Measurements from ENCODE around the gene TMEM203.

Gene TMEM203

DNA sequence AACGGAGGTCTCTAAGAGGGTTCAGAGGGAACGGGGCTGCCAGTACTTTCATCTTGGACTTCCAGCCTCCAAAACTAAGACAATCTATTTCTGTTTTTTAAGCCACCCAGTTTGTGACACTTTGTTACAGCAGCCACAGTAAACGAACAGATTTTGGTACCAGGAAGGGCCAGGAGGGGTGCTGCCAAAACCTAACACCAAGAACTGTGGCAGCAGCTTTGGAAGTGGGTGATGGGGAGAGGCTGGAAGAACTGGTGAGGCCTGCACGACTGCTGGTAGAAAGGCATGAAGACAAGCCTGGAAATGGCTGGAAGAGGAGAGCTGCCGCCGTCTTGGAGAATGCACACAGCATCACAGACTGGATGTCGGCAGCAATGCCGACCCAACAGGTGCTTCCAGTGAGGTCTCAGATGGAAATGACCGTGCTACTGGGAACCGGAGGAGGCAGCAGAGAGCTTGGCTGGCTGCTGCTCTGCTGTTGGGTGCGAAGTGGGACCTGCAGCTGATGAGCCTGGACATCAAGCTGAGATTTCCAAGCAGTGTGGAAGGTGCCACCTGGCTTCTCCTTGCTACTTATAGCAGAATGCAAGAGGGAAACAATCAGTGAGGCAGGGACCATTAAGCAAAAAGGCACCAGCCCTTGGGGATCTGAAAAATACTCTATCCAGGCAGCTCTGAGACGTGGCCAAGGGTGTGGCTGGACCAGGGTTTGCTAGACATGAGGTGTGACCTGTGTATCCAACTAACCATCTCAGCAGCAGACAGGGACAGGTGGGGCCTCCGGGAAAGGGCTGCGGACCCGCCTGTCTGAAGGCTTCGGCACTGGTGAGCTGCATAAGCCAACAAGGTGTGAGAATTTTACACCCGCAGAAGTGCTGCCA, 28.9 kb downstream of the TMEM203 start:
- DNase-seq, result no peak

GRCh38 chr9:137175345-137175961, 30.0 kb downstream of the TMEM203 start:
- no peak for DNase-seq

DNA sequence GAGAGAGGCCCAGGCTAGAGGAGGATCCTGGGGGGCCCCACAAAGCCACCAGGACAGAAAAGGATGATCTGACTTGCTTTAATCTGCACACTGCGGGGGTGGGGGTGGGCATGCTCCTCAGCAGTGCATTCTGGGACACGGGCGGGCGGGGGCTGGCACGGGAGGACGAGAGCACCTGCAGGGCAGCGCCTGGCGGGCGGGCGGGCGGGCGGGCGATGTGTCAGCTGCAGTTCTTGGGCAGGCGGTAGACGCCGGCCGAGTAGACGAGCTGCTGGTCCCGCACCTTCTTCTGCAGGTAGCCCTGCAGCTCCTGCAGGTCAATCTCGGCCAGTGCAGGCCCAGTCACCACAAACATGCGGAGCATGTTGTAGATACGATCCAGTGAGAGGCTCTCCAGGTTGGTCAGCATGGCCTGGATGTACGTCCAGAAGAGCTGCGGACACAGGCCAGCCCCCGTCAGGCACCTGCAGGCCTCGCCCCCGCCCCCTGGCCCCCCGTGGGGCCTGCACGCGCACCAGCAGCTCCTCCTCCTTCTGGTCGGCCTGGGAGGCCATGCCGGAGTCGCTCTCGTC, 30.6 kb downstream of the TMEM203 start:
- no peak for DNase-seq

DNA sequence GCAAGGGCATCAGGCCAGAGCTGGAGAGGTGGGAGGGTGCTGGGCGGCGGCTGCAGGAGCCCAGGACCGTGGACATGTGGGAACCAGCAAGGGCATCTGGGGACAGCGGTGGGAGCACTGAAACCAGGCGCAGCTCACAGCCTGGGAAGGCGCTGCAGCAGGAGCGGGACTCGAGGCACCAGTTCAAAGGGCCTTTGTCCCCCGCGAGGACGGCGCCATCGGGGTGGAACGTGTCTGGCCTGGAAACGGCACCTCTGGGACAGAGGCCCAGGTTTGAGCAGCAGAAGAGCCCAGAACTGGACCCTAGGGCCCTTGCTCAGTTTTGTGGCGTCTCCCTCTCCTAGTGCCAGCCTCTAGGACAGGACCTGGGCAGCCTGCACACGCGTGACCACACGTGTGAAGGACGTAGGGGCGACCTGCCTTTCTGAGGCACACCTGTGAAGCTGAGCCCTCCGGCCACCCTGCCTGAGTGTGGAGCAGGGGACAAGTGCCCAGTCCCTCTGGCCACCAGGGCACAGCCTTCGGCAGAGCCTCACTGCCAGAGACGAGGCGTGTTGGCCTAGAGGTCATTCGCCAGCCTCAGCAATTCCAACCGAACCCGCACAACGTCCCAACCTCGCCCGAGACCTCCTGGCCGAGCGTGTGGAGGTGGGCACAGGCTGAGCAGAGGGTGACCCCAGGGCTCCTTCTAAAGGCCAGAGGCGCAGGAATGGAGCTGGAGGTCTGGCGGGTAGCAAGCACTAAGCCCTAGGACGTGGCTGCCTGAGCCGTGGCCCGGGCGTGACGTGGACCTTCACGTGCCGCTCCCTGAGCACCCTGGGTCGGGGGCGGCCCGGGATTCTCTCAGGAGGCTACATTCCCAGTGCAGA, 31.4 kb downstream of the TMEM203 start:
- no peak for DNase-seq

- DNase-seq, result no peak
Measured at GRCh38 chr9:137172901-137173795, 32.3 kb downstream of the TMEM203 start.

DNA sequence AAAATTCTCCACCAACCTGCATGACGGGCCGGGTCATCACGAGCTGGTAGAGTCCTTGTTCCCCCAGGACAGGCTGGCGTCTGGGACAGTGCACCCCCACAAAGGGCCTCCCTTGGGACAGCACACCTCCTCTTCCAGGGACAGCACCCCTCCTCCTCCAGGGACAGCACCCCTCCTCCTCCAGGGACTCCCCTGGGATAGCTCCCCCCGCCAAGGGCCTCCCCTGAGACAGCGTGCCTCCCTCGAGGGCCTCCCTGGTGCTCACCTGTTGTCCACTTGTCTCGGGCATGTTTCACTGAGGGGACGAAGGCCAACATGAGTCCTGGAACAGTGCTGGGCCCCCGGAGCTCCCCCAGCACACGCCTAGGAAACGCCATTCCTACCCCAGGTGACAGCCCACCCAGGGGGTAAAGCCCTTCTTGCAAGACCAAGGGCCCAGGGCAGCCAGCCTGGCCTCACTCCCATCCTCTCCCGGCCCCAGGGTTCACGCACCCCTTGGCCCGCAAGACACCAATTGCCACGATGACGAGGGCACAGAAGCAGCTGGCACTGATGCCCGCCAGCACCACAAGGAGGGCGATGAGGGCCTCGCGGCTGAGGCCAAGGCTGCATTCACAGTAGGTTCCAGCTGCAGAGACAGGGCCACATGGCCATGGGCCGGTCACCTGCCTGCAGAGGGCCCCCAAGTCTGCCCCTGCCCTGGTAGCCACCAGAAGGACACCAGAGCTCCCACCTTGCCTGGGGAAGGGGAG, 34.1 kb downstream of the TMEM203 start:
- DNase-seq, result no peak

DNA sequence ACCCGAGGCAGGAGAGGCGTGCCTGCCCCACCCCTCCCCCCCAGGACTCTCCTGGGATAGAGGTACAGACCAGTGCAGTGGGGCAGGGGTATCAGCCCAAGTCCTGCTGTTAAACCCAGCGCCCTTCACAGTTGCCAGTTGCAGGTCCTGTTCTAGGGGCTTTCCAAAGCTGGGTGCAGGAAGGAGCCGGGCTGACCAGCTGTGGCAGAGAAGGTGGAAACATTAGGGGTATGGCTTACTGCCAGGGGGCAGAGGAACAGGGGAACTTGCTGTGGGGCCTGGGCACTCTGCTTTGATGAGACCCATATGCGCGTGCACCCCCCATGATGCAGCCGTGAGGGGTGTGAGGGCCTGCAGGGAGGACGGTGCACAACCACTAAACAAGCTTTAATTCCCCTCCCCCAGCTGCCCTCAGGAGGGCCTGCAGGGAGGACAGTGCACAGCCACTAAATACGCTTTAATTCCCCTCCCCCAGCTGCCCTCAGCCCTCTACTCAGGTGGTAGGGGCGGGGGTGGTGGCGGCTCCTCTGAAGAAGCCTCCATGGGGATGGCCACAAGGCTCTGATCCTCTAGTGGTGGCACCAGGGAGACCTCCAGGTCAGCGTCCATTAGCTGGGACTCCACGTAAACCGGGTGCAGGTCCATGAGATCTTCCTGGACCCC, 34.8 kb downstream of the TMEM203 start:
- DNase-seq, result no peak

DNA sequence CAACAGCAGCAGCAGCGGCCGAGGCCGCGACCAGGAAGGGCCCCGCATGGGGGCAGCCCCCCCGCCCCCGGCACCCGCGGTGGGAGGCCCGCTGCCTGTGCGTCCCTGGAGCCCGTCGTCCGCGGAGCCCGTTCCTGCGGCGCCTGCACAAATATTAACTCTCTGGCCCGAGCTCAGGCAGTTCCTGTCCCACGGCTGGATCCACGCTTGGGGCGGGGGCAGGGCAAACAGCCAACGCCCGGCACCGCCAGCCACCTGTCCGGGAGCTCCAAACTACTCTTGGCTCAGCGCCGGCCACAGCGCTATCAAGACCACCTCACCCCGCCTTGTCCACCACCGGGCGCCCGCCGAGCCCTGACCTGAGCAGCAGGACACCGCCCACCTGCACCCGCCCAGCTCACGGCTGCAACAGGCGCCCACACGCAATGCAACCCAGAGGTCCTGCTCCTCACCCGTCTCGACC, 35.5 kb downstream of the TMEM203 start, which contains the start of gene LRRC26:
Gene LRRC26, minus strand, starts transcription at position 156 of the 463 bp plus-strand sequence. Its CDS starts 108 bp downstream, at position 48.
- no peak for DNase-seq

- DNase-seq, result no peak
Measured at GRCh38 chr9:137168904-137169856, 36.3 kb downstream of the TMEM203 start.

GRCh38 chr9:137168573-137168903, 36.9 kb downstream of the TMEM203 start:
- no peak for DNase-seq

DNA sequence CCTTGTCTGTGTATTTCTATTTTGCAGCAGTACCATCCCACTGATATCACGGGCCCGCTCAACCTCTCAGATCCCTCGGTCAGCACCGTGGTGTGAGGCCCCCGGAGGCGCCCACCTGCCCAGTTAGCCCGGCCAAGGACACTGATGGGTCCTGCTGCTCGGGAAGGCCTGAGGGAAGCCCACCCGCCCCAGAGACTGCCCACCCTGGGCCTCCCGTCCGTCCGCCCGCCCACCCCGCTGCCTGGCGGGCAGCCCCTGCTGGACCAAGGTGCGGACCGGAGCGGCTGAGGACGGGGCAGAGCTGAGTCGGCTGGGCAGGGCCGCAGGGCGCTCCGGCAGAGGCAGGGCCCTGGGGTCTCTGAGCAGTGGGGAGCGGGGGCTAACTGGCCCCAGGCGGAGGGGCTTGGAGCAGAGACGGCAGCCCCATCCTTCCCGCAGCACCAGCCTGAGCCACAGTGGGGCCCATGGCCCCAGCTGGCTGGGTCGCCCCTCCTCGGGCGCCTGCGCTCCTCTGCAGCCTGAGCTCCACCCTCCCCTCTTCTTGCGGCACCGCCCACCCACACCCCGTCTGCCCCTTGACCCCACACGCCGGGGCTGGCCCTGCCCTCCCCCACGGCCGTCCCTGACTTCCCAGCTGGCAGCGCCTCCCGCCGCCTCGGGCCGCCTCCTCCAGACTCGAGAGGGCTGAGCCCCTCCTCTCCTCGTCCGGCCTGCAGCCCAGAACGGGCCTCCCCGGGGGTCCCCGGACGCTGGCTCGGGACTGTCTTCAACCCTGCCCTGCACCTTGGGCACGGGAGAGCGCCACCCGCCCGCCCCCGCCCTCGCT, 37.5 kb downstream of the TMEM203 start:
- no peak for DNase-seq

- no peak for DNase-seq
Measured at GRCh38 chr9:137167277-137167746, 38.1 kb downstream of the TMEM203 start.

- DNase-seq, result no peak
Measured at GRCh38 chr9:137166380-137167229, 38.8 kb downstream of the TMEM203 start.

DNA sequence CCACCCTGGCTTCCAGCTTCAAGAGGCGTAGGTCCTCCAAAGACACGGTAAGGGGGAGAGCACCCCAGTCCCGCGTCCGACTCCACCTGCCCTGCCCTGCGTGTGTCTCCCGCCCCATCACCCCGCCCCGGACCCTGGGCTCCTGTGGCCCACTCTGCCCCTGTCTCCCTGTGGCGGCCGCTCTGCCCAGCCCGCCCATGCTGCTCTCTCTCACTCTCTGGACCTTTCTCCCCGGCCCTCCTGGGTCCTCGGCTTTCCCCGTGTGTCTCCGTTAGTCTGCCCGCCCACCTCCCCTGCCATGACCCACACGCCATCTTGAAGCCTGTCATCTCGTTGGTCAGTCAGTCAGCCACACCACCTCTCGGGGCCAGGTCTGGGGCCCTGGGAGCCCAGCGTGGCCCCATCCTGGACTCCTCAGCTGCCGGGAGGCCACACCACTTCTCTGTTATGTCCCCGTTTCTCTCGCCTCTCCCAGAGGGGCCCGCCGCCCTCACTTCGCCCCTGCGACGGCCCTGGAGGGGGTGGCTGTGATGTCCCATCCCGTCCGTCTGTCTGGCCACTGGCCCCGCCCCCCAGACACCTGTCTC, 40.1 kb downstream of the TMEM203 start:
- DNase-seq, result no peak

DNA sequence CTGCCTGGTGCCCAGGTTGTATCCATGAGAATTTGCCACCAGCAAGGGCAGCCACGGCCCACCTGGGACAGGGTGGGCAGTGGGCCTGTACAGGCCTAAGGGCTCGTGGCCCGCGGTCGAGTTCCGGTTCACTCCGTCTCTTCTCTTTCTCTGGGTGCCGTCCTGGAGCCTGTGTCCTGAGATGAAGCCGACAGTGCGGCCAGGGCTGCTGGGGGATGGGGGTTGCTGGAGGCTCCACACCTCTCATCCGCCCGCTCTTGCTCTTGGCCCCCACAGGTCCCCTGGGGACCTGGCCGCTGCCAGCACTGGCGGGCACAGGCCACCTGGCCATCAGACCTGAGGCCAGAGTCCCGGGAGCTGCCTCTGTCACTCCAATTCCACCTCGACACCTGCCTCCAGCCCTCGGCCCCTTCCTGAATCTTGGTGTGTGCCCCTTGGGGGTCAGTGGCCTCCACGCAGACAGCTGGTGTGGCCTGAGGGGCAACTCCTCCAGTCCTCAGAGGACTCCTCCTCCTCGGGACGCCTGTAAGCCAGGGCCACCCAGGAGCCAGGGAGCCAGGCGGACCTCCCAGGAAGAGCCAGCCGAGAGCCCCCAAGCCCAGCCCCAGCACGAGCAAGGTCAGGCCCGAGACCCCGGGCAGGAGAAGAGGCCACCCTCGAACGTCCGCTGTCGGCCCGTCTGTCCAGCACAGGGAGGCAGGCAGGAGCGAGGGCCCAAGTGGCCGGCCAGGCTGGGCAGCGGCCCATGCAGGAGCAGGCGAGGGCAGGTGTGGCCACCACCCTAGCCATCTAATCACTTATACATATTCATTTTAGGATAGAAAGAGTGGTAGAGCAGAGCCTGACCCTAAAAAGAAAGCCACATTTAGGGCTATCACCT, 40.8 kb downstream of the TMEM203 start:
- no peak for DNase-seq

- DNase-seq, result no peak
Measured at GRCh38 chr9:137163805-137164204, 41.6 kb downstream of the TMEM203 start.

All from fibroblast of skin of right quadriceps (primary cell).